ENCODE measurements around the gene ATXN7.

ATXN7 gene

DNA sequence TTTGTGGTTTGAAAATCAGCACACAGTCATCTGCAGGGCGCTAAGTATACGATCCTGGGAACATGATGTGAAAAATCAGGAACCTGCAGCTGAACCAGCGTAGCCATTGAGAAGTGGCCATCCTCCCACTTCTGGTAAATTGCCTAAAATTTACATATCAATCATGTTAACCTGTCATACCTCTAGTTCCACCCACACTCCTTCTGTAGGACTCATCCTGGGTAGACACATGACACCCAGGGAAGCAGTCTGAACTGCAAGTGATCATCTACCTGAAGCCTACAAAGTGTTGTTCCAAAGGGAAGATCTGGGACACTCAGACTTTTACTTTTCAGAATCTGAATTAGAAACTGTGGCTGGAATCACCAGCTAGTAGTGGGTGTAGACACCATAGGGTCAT is 165.1 kb downstream of the ATXN7 start:
- no peak for DNase-seq

DNA sequence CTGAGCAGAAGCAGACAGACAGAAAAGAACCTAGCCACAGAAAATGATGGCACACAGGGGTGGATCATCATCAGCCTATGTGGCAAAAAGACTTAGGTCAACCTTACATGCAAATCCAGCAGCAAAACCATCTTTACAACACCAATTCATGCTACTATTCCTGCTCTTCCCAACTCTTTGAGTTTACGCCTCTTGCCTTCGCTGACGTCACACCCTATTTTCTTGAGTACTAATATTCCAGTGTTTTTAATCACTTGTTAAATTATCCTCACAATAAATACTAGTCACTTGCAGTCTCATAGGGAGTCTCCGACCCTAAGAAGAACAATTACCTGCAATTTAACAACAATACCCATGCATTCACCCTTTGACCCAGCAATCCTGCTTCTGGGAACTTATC is 165.6 kb downstream of the ATXN7 start:
- no peak for DNase-seq

GRCh38 chr3:64030741-64031140 is 167.1 kb downstream of the ATXN7 start:
- peak; percentile 66 for DNase-seq

GRCh38 chr3:64031540-64032508 is 168.2 kb downstream of the ATXN7 start:
- DNase-seq, result no peak

DNA sequence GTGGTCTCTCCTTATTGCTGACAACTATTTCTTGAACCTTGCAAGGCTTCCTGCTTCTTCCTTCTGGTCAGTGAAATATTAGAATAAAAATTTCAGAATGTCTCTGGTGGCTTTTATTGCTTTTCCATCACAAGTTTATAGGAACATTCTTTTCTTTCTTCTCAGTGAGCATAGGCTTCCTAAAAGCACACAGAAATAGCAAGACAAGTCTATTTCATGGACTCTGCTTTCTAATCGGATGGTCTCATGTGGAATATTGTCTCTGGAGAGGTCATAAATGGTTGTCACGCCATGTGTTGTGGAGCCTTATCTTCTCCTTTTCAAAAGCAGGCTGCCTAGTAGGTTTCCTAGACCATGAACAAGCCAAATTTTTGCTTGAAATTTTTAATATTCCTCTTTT is 169.4 kb downstream of the ATXN7 start:
- DNase-seq, result no peak

- DNase-seq, result no peak
Measured at GRCh38 chr3:64037084-64037483, 173.4 kb downstream of the ATXN7 start.

GRCh38 chr3:64038253-64038767 is 174.6 kb downstream of the ATXN7 start:
- no peak for DNase-seq

DNA sequence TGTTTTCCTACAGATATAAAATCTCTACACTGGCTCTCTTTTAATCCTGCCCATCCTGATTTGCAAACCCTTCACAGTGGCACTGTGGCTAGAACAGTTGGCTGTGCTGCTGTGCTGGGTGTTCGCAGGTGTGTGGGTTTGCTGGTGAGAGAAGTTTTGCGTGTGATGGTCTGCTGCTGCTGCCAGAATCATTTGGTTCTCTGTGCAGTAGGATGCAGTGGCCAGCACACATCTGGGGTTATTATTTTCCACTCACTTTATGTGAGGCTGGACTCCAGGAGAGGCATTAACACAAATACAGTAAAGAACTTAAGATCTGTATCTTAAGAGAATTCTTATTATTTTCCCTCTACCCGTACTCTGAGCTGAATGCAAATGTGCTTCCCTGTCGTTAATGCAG is 175.7 kb downstream of the ATXN7 start:
- no peak for DNase-seq

DNA sequence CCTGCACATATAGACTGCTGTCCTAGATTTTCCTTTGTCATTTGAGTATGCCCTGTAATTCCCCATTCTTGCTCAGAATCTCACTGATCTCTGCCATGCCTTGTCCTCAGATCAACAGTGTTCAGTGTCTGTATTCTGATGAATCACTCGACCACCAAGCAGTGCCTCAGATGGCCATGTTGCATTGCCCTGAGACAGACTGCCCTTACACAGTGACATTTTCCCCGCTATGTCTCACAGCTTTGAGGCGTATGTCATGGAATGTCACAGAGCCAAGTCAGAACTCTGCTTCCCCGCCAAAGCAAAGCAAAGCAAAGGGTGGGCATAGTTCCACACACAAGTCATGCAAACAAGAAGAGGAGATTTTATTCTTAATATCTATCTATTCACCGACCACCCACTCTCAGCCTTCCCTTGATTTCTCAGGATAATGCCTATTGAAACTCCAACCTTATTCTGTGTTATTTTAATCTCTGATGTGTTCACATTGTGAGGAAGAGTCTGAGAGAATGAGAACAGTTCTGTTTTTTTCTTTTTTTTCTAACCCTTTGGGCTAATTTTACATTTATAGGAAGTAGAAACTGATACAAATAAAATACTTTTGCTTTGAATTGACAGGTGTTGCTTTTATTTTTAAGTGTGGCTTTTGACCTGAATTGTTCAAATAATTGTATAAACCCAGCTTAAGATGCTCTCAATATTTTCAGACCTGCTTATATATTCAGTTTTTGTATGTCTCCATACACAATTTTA is 176.5 kb downstream of the ATXN7 start:
- DNase-seq, result no peak

DNA sequence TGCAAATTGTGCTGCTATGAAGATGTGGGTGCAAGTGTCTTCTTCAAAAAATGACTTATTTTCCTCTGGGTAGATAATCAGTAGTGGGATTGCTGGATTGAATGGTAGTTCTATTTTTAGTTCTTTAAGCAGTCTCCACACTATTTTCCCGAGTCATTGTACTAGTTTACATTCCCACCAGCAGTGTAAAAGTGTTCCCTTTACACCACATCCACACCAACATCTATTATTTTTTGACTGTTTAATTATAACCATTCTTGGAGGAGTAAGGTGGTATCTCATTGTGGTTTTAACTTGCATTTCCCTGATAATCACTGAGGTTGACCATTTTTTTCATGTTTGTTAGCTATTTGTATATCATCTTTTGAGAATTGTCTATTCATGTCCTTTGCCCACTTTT is 179.3 kb downstream of the ATXN7 start:
- DNase-seq, result peak; percentile 11

GRCh38 chr3:64046592-64046991 is 182.9 kb downstream of the ATXN7 start:
- DNase-seq, result no peak

- no peak for DNase-seq
Measured at GRCh38 chr3:64046996-64047594, 183.4 kb downstream of the ATXN7 start.

DNA sequence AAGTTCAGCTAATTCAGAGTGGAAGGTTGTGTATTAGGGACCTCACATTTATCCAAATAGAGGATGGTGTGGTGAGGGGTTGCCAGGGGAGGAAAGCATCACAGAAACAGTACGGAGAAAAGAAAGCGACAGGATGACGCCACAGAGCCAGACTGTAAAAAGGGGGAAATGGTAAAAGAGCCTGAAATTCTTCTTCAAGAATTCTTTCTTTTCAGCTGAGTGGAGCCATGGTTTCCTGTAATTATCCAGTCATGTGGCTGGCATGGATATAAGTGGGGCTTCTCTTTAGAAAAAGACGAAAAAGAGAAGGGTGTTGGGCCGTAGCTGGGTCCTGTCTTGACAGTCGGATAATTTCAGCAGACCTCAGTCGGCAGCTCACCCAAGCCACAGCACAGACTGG is 184.1 kb downstream of the ATXN7 start:
- DNase-seq, result no peak

DNA sequence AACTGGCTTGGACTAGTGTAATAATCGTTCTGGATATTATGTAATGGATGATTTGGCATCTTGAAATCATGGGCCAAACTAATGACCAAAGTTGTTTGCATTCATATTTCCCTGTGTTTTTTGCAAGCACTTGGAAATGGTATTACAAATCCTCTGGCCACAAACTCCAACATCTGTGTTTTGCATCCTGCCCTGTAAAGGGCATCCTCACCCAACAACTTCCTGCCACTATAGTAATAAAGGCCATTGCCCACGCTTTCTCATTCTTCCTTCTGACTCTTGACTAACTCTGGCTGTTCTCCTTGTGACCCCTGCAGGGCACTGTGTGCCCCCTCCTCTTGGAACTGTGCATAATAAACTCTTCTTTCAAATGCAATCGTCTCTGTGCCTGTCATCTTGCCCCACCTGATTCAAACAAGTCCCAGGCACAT is 185.0 kb downstream of the ATXN7 start:
- no peak for DNase-seq

- DNase-seq, result no peak
Measured at GRCh38 chr3:64049136-64049535, 185.5 kb downstream of the ATXN7 start.

DNA sequence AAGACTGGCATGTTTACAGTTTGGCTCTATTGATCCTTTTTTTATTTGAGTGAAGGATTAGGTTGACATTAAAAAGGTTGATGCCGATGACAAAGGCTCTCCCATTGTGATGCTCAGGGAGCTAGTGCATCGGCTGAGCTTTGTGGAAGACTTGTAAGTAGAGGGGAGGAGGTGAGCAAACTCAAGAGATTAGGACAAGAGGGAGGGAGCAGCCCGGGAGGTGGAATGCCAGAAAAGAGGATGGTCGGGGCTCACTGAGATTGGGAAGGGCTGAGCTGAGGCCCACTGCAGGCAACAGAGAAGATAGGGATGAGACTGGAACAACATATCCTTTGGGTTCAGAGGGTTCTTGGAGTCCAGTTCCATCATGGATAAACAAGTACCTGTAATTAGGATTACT is 186.2 kb downstream of the ATXN7 start:
- no peak for DNase-seq
